Brain microvascular endothelial cell (primary cell): ENCODE results near the gene CPA4.

Source experiments
- DNase-seq: peaks from one replicate; pipeline ENCODE4 v3.0.0-alpha.2; 2020
- H3K27ac ChIP-seq: fragments of 250-450 bp; sonication (Bioruptor Pico); 2 replicates; pipeline ENCODE4 v1.5.1; 2020; ENCODE audit warnings: mild to moderate bottlenecking, moderate library complexity
- H3K27me3 ChIP-seq: fragments of 250-450 bp; sonication (Bioruptor Pico); replicated peaks from 2 replicates; pipeline ENCODE4 v1.5.1; 2020; ENCODE audit warnings: mild to moderate bottlenecking
- H3K36me3 ChIP-seq: fragments of 250-450 bp; sonication (Bioruptor Pico); replicated peaks from 2 replicates; pipeline ENCODE4 v1.5.1; 2020; ENCODE audit warnings: mild to moderate bottlenecking
- H3K4me3 ChIP-seq: 2 replicates; pipeline ENCODE4 v1.5.1; 2011; ENCODE audit warnings: low read depth, mild to moderate bottlenecking, control low read depth, low read length, moderate library complexity
- CTCF ChIP-seq: IDR thresholded peaks from 2 replicates; pipeline ENCODE4 v1.5.1; 2011; ENCODE audit warnings: low read depth, mild to moderate bottlenecking, moderate library complexity, low read length, control low read depth, inconsistent platforms; ENCODE audit errors: missing control alignments
- in situ Hi-C: cut with HindIII; loops from 2 replicates; pipeline ENCODE4 v1.10.0; 2017; ENCODE audit warnings: low sequenced_read_pairs, low pct_ligation_motif_present

CPA4 gene

GRCh38 chr7:130277763-130278643, 15.0 kb upstream of the CPA4 start:
- in situ Hi-C loops = no loop called here
- DNase-seq = peak; percentile 59
- Histone ChIP-seq H3K4me3 (no peak overlapping the region), H3K36me3 (no peaks in the 10 kb centered on the region), H3K27me3 (no peaks in the 10 kb centered on the region), H3K27ac (peak overlapping the region; percentile 39)
- peak; percentile 75 for TF ChIP-seq CTCF

GRCh38 chr7:130278860-130279259, 14.1 kb upstream of the CPA4 start:
- H3K36me3 ChIP-seq = no peaks in the 10 kb centered on the region
- in situ Hi-C loops = no loop called here
- no peaks in the 10 kb centered on the region for H3K27me3 ChIP-seq
- H3K4me3 ChIP-seq = no peak overlapping the region
- TF ChIP-seq CTCF = no peak
- DNase-seq = peak; percentile 81
- H3K27ac ChIP-seq = peak overlapping the region; percentile 39

- Histone ChIP-seq H3K27ac (no peak overlapping the region), H3K36me3 (no peaks in the 10 kb centered on the region), H3K4me3 (no peak overlapping the region), H3K27me3 (no peaks in the 10 kb centered on the region)
- no peak for DNase-seq
- in situ Hi-C loops = no loop called here
- no peak for TF ChIP-seq CTCF
These were observed 13.7 kb upstream of the CPA4 start for GRCh38 chr7:130279286-130279685.

GRCh38 chr7:130279906-130280305, 13.1 kb upstream of the CPA4 start:
- no peaks in the 10 kb centered on the region for H3K36me3 ChIP-seq
- no peak overlapping the region for H3K4me3 ChIP-seq
- H3K27me3 ChIP-seq = no peaks in the 10 kb centered on the region
- no peak for TF ChIP-seq CTCF
- in situ Hi-C loops = no loop called here
- DNase-seq = no peak
- no peak overlapping the region for H3K27ac ChIP-seq

GRCh38 chr7:130281260-130281659, 11.7 kb upstream of the CPA4 start:
- Histone ChIP-seq H3K27ac (no peak overlapping the region), H3K36me3 (no peaks in the 10 kb centered on the region)
- DNase-seq = no peak

More at GRCh38 chr7:130281260-130281659, 11.7 kb upstream of the CPA4 start:
- Histone ChIP-seq H3K4me3 (no peak overlapping the region), H3K27me3 (no peaks in the 10 kb centered on the region)
- in situ Hi-C loops = no loop called here
- no peak for TF ChIP-seq CTCF
